AG04449 (cell line): ENCODE measurements around the gene GNPTG.

ENCODE experiments used
- CTCF ChIA-PET: fragments of 350-600 bp; formaldehyde crosslinking; extraction: SDS; loops from one replicate; lab custom pipeline; 2021; ENCODE audit warnings: antibody characterized with exemption; lab: Yijun Ruan, JAX
- POLR2A ChIA-PET: fragments of 400-600, 350-600 bp; formaldehyde crosslinking; extraction: SDS; loops from one replicate; lab custom pipeline; 2020; ENCODE audit warnings: antibody characterized with exemption, inconsistent platforms; lab: Yijun Ruan, JAX
- DNase-seq: peaks from one replicate; pipeline ENCODE4 v3.0.0-alpha.2; 2010; ENCODE audit warnings: low read depth, low spot score
- H3K4me3 ChIP-seq: 2 replicates; pipeline ENCODE4 v1.5.1; 2011; ENCODE audit warnings: low read depth, mild to moderate bottlenecking, control low read depth, low read length
- TF ChIP-seq, protein P1 (sequence below): IDR thresholded peaks from one replicate; pipeline ENCODE4 v1.5.1; 2011; ENCODE audit warnings: mild to moderate bottlenecking, moderate library complexity, low read length, control low read depth, inconsistent platforms; ENCODE audit not compliant: insufficient read depth; ENCODE audit errors: missing control alignments

The GNPTG gene

GRCh38 chr16:1338855-1339675, 12.7 kb upstream of the GNPTG start:
- H3K4me3 ChIP-seq, result no peak overlapping the region
- POLR2A ChIA-PET, result no interaction called here
- TF ChIP-seq, protein P1, sequence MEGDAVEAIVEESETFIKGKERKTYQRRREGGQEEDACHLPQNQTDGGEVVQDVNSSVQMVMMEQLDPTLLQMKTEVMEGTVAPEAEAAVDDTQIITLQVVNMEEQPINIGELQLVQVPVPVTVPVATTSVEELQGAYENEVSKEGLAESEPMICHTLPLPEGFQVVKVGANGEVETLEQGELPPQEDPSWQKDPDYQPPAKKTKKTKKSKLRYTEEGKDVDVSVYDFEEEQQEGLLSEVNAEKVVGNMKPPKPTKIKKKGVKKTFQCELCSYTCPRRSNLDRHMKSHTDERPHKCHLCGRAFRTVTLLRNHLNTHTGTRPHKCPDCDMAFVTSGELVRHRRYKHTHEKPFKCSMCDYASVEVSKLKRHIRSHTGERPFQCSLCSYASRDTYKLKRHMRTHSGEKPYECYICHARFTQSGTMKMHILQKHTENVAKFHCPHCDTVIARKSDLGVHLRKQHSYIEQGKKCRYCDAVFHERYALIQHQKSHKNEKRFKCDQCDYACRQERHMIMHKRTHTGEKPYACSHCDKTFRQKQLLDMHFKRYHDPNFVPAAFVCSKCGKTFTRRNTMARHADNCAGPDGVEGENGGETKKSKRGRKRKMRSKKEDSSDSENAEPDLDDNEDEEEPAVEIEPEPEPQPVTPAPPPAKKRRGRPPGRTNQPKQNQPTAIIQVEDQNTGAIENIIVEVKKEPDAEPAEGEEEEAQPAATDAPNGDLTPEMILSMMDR, result no peak
- CTCF ChIA-PET, result no interaction called here
- DNase-seq, result no peak

- ChIA-PET CTCF (no interaction called here), POLR2A (interaction anchor here (0.6 kb wide), 1 partner anchor 14 kb away, joined by 3 read pairs; no protein-coding TSS in a partner anchor)
- no peak overlapping the region for H3K4me3 ChIP-seq
- no peak for DNase-seq
- TF ChIP-seq, protein P1, result no peak
Measured at GRCh38 chr16:1340730-1341494, 10.8 kb upstream of the GNPTG start.

DNA sequence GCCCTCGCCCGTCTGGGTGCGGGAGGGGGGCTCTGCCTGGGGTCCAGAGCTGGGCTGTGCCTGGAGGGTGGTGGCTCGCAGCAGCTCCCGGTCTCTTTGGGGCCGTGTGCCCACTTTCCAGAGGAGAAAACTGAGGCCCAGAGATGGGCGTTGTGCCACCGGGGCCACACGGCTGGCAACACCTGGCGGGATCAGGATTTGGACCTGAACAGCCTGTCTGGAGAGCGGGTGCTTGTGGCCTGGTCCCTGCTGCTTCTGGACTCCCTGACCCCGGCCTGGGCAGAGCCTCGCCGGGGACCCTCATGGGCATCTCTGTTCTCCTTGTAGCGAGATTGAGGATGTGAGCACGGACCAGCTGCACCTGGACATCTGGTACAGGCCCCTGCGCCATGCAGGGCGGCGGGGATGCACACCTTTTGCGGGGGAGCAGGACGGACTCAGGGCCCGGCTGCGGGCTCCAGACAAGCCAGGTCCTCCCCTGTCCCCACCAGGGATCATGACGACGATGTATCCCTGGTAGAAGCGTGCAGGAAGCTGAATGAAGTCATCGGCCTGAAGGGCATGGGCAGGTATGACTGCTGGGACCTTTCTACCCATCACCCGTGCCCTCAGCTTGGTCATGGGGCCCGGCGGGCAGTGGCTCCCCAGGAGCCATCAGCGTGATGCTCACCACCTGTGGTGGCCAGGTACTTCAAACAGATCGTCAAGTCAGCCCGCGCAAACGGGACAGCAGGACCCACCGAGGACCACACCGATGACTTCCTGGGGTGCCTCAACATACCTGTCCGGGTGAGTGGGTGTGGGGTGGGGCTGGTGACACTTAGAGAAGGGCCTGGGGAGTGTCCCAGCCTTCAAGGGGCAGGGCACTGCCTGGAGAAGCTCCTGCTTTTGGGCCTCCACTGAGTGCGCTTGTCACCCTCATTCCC, 10.0 kb upstream of the GNPTG start:
- no peak for DNase-seq
- TF ChIP-seq, protein P1, result no peak
- ChIA-PET CTCF (interaction anchor here (2.2 kb wide), 1 partner anchor 23 kb away, joined by 4 read pairs; no protein-coding TSS in a partner anchor), POLR2A (interaction anchor here (0.6 kb wide), 1 partner anchor 14 kb away, joined by 3 read pairs; no protein-coding TSS in a partner anchor)
- H3K4me3 ChIP-seq, result no peak overlapping the region

DNA sequence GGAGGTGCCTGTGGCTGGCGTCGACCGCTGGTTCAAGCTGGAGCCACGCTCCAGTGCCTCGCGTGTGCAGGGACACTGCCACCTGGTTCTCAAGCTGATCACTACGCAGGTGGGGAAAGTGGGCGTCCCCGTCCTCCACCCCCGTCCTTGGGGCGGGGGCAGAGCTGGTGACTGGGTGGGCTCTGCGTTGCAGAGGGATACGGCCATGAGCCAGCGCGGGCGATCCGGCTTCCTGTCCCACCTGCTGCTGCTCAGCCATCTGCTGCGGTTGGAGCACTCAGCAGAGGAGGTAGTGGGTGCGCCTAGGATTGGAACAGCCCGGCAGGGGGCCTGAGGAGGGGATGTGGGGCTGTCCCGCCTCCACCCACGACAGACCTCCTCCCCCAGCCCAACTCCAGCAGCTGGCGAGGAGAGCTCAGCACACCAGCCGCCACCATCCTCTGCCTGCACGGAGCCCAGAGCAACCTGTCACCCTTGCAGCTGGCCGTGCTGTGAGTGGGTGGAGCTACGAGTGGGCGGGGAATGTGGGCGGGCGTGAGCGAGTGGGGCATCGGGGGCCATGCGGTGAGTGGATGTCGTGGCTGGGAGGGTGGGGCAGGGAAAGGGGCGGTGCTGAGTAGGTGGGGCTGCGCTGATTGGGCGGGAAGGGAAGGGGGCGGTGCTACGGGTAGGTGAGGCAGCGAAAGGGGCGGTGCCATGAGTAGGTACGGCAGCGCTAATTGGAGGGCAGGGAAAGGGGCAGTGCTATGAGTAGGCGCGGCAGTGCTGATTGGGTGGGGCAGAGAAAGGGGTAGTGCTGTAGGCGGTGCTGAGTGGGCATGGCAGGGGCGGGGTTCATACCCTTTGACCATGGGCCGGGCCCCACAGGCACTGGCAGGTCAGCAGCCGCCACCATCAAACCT, 9.0 kb upstream of the GNPTG start:
- ChIA-PET POLR2A (interaction anchor here (0.6 kb wide), 1 partner anchor 78 kb away, joined by 3 read pairs; no protein-coding TSS in a partner anchor), CTCF (interaction anchor here (2.2 kb wide), 1 partner anchor 22 kb away, joined by 4 read pairs; no protein-coding TSS in a partner anchor)
- peak overlapping the region; percentile 15; the same call in 1 of the 2 replicates for H3K4me3 ChIP-seq
- TF ChIP-seq, protein P1, result no peak
- no peak for DNase-seq
